Renal pelvis (tissue), 4 donors: Measurements from ENCODE around the gene MSI2. TPM values are rescaled to one million over a fixed set of nuclear protein-coding genes. Genes with fewer than 3 reads are reported as not detected.

ENCODE experiments used
- DNase-seq: peaks from one replicate; pipeline ENCODE4 v3.0.0-alpha.2; 2013
- polyA plus RNA-seq, 3 donors: library from polyadenylated mRNA; unstranded; fragments of 120-200 nt; gene quantifications; one replicate each; pipeline ENCODE4 v1.2.1, GENCODE V29; 2013; ENCODE audit not compliant: insufficient read length in 3 of 3

Gene MSI2
- polyA plus RNA-seq, 3 donors, result 79.4 to 105 (median 95.5) TPM

GRCh38 chr17:57240648-57241047 lies 15.7 kb upstream of the MSI2 start:
- no peak for DNase-seq

GRCh38 chr17:57242148-57242547 lies 14.2 kb upstream of the MSI2 start:
- DNase-seq, result no peak

GRCh38 chr17:57243171-57243622 lies 13.1 kb upstream of the MSI2 start:
- no peak for DNase-seq

- no peak for DNase-seq
Observed at GRCh38 chr17:57245786-57246185, 10.5 kb upstream of the MSI2 start.

GRCh38 chr17:57246257-57246656 lies 10.1 kb upstream of the MSI2 start:
- no peak for DNase-seq

GRCh38 chr17:57247261-57247660 lies 9.1 kb upstream of the MSI2 start:
- DNase-seq, result no peak

- no peak for DNase-seq
Observed at GRCh38 chr17:57247913-57248312, 8.4 kb upstream of the MSI2 start.

- no peak for DNase-seq
Observed at GRCh38 chr17:57249520-57249919, 6.8 kb upstream of the MSI2 start.

GRCh38 chr17:57251211-57251787 lies 5.0 kb upstream of the MSI2 start:
- no peak for DNase-seq

GRCh38 chr17:57253362-57254065 lies 2.8 kb upstream of the MSI2 start:
- no peak for DNase-seq

GRCh38 chr17:57255182-57255775 lies 1.0 kb upstream of the MSI2 start:
- DNase-seq, result no peak

- no peak for DNase-seq
Observed at GRCh38 chr17:57256708-57257112, 387 bp downstream of the MSI2 start.

- DNase-seq, result no peak
Observed at GRCh38 chr17:57257195-57257894, 1.0 kb downstream of the MSI2 start.

- no peak for DNase-seq
Observed at GRCh38 chr17:57257895-57258851, 1.9 kb downstream of the MSI2 start.

GRCh38 chr17:57259306-57259705 lies 3.0 kb downstream of the MSI2 start:
- DNase-seq, result no peak

- no peak for DNase-seq
Observed at GRCh38 chr17:57259817-57260216, 3.5 kb downstream of the MSI2 start.

- DNase-seq, result no peak
Observed at GRCh38 chr17:57260325-57261083, 4.2 kb downstream of the MSI2 start.

- DNase-seq, result no peak
Observed at GRCh38 chr17:57261084-57261461, 4.8 kb downstream of the MSI2 start.

- DNase-seq, result no peak
Observed at GRCh38 chr17:57262557-57262956, 6.2 kb downstream of the MSI2 start.

- DNase-seq, result no peak
Observed at GRCh38 chr17:57264250-57264649, 7.9 kb downstream of the MSI2 start.

- no peak for DNase-seq
Observed at GRCh38 chr17:57264776-57265175, 8.5 kb downstream of the MSI2 start.
